Inferior parietal cortex (tissue), 1 donor: ENCODE measurements around the gene WDR64.
A peak's percentile ranks its signal among the peaks of the same experiment; 100 is the strongest.
"Not testable (repeated sequence)": the region's sequence is repeated elsewhere in the genome, so short reads cannot be mapped to it uniquely, and the experiment has no call there.

Source experiments
- DNase-seq: peaks from one replicate; pipeline ENCODE4 v3.0.0-alpha.2; 2016; ENCODE audit errors: extremely low spot score

Gene WDR64

GRCh38 chr1:241701483-241702295, 49.6 kb downstream of the WDR64 start:
- DNase-seq = no peak

GRCh38 chr1:241702442-241703373, 50.6 kb downstream of the WDR64 start:
- DNase-seq = no peak

GRCh38 chr1:241703739-241704138, 51.7 kb downstream of the WDR64 start:
- not testable (repeated sequence) for DNase-seq

DNA sequence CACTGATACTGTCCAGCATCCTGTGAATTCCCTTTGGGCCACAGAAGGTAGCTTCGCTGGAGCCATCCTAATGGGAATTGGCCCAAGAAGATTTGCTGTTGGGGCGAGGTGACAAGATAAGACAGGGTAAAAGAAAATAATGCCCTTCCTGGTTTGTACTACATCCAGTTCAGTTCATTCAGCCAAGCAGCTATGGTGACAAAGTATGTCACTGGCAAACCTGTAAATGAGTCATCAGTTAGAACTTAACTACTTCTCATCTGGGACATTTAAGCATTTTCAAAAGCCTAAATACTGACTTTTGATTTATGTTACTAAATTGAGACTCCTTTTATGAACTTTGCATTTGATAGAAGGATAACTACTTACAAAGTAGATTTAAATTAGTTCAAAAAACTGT, 54.2 kb downstream of the WDR64 start:
- no peak for DNase-seq

- DNase-seq = no peak
Measured at GRCh38 chr1:241706967-241707366, 54.9 kb downstream of the WDR64 start.

DNA sequence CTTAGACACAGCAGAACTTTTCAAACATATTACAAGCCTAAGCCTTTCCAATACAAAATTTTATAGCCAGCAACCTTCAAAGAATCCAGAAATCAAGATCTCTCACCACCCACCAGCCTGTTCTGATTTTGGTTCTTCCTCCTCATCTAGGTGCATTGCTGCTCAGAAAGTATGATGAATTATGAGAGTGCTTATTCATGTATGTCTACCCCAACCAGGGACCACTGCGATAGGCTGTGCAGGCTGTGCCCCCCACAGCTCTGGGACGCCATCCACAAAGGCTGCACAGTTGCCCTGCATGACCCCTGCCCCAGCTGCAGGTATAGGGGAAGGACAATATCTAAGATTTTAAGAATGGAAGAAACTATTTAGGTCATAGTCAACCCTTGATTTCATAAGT, 55.4 kb downstream of the WDR64 start:
- no peak for DNase-seq

- no peak for DNase-seq
Measured at GRCh38 chr1:241711326-241711725, 59.2 kb downstream of the WDR64 start.

- no peak for DNase-seq
Measured at GRCh38 chr1:241713316-241713715, 61.2 kb downstream of the WDR64 start.

DNA sequence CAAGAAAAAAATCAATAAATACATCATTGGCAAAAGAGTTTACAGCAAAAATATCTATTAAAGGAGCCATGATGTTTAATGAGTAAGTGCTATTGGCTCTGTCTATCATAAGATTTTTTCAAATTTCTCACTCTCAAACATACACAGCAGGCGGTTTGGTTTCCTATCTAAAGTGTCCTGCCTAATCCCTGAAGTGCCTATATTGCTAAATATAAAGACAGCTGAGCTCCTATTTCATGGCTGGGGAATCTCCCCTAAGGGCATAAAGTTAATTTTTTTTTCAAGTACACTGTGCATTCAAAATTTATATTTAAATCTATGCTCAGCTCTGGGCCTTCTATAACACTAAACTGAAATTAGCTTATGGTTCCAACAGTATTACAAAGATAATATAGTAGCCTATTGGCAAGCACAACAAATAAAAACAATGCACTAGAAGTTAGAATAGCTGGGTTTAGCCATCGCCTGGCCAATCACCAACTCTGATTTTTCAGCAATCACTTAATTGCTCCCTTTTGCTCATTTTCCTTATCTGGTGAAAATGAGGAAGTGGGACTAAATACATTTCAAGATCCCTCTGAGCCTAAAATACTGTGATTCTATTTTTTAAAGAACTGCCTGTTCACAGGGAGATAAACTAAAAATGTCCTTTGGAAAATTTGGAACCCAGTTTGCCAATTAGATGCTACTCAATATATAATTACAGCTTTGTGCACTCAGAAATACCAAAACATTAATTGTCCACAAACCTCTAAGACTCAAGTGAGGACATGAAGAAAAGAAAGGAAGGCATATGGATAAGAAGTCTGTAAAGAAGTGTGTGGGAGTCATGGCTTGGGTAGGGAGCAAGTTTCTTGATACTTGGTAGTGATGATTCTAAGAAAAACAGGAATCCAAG, 62.5 kb downstream of the WDR64 start:
- DNase-seq = peak; percentile 32

GRCh38 chr1:241715435-241715834, 63.4 kb downstream of the WDR64 start:
- no peak for DNase-seq

- DNase-seq = peak; percentile 69
Measured at GRCh38 chr1:241715956-241716355, 63.9 kb downstream of the WDR64 start.

- DNase-seq = peak; percentile 32
Measured at GRCh38 chr1:241716915-241717656, 65.0 kb downstream of the WDR64 start.

- DNase-seq = no peak
Measured at GRCh38 chr1:241717975-241718374, 65.9 kb downstream of the WDR64 start.

GRCh38 chr1:241721011-241721410, 68.9 kb downstream of the WDR64 start:
- no peak for DNase-seq

- no peak for DNase-seq
Measured at GRCh38 chr1:241722947-241723346, 70.9 kb downstream of the WDR64 start.

DNA sequence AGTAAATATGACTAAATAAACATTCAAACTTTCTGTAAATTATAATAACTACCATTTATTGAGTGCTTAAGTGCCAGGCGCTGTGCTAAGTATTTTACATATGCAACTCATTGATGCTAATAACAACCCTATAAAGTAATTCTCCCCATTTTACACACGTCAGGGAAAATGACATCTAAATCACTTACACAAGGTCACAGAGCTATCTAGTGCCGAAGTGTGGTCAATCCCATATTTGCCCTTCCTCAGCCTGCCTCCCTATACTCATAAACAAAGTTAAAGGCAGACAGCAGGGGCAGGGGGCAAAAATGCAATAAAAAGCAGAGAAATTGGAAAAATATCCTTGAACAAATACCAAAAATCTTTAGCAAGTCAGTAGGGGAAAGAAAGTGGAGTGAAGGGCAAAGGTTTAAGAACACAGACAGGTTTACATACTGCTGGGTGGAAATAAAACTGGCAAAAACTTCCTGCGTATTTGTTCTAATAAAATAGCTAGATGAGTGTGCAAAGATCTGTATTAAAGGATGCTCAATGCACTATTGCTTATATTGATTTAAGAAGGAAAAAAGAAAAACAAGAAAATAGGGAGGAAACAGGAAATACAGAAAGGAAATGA, 72.8 kb downstream of the WDR64 start:
- DNase-seq = no peak

GRCh38 chr1:241730031-241730430, 78.0 kb downstream of the WDR64 start:
- DNase-seq = no peak

GRCh38 chr1:241733899-241734298, 81.8 kb downstream of the WDR64 start:
- DNase-seq = no peak

DNA sequence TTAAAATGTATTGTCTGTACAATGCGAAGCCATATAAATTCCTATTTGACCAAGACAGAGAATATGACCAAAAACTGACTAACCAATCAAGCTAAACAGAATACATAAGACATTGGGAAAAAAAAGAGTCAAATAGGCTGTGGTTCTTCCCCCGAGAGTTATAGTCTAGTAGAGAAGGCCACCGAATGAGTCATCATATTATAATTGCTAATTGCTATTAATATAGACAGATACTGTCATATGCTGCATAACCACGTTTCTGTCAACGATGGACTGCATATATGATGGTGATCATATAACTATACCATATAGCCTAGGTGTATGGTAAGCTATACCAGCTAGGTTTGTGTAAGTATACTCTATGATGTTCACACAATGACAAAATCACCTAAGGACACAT, 82.5 kb downstream of the WDR64 start:
- no peak for DNase-seq

DNA sequence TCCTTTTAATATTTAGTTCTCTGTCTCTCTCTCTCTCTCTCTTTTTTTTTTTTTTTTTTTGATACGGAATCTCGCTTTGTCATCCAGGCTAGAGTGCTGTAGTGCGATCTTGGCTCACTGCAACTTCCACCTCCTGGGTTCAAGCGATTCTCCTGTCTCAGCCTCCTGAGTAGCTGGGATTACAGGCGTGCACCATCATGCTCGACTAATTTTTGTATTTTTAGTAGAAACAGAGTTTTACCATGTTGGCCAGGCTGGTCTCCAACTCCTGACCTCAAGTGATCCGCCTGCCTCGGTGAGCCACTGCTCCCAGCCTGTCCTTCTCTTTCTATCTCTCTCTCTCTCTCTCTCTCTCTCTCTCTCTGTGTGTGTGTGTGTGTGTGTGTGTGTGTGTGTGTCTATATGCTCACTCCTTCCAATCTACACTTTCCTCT, 83.4 kb downstream of the WDR64 start:
- not testable (repeated sequence) for DNase-seq
